CD4-positive, alpha-beta T cell treated with Interleukin-15 for 1 hour (primary cell): ENCODE data around the gene TRPM3.
"Not testable (repeated sequence)": the region's sequence is repeated elsewhere in the genome, so short reads cannot be mapped to it uniquely, and the experiment has no call there.

Experiments used
- DNase-seq: peaks from one replicate; pipeline ENCODE4 v3.0.0-alpha.2; 2020

Gene TRPM3

GRCh38 chr9:70994582-70994981, 126.8 kb downstream of the TRPM3 start:
- no peak for DNase-seq

GRCh38 chr9:70988551-70988950, 132.9 kb downstream of the TRPM3 start:
- DNase-seq, result no peak

GRCh38 chr9:70987986-70988385, 133.4 kb downstream of the TRPM3 start:
- DNase-seq, result no peak

GRCh38 chr9:70986984-70987383, 134.4 kb downstream of the TRPM3 start:
- DNase-seq, result no peak

- DNase-seq, result no peak
These were observed 137.6 kb downstream of the TRPM3 start for GRCh38 chr9:70983723-70984295.

GRCh38 chr9:70981312-70981711, 140.1 kb downstream of the TRPM3 start:
- no peak for DNase-seq

GRCh38 chr9:70979966-70980365, 141.5 kb downstream of the TRPM3 start:
- DNase-seq, result no peak

- DNase-seq, result no peak
These were observed 143.3 kb downstream of the TRPM3 start for GRCh38 chr9:70978085-70978484.

GRCh38 chr9:70975821-70976220, 145.6 kb downstream of the TRPM3 start:
- DNase-seq, result no peak

GRCh38 chr9:70971723-70972122, 149.7 kb downstream of the TRPM3 start:
- no peak for DNase-seq

GRCh38 chr9:70966380-70966779, 155.0 kb downstream of the TRPM3 start:
- not testable (repeated sequence) for DNase-seq

GRCh38 chr9:70964861-70965260, 156.6 kb downstream of the TRPM3 start:
- no peak for DNase-seq

GRCh38 chr9:70963554-70963953, 157.9 kb downstream of the TRPM3 start:
- DNase-seq, result no peak

- no peak for DNase-seq
These were observed 158.5 kb downstream of the TRPM3 start for GRCh38 chr9:70962761-70963440.

GRCh38 chr9:70959366-70959765, 162.1 kb downstream of the TRPM3 start:
- DNase-seq, result no peak

GRCh38 chr9:70954596-70955143, 166.8 kb downstream of the TRPM3 start:
- no peak for DNase-seq

- DNase-seq, result no peak
These were observed 167.3 kb downstream of the TRPM3 start for GRCh38 chr9:70954126-70954525.

GRCh38 chr9:70951749-70952727, 169.4 kb downstream of the TRPM3 start:
- no peak for DNase-seq

- DNase-seq, result no peak
These were observed 171.2 kb downstream of the TRPM3 start for GRCh38 chr9:70950270-70950669.

GRCh38 chr9:70949239-70949638, 172.2 kb downstream of the TRPM3 start:
- DNase-seq, result no peak

- DNase-seq, result no peak
These were observed 172.7 kb downstream of the TRPM3 start for GRCh38 chr9:70948744-70949143.

GRCh38 chr9:70947511-70947910, 173.9 kb downstream of the TRPM3 start:
- no peak for DNase-seq

GRCh38 chr9:70947086-70947485, 174.3 kb downstream of the TRPM3 start:
- no peak for DNase-seq
